DMS153 treated with DMSO at 0.1 percent for 48 hours (cell line): ENCODE results near the gene ZSWIM5.
"Not testable (repeated sequence)": the region's sequence is repeated elsewhere in the genome, so short reads cannot be mapped to it uniquely, and the experiment has no call there.

Experiments used
- DNase-seq: peaks from one replicate; lab custom pipeline; 2025; ENCODE audit not compliant: unreplicated experiment; lab: John Stamatoyannopoulos, UW

ZSWIM5 gene

GRCh38 chr1:45205910-45206721, at the start of gene ZSWIM5:
Gene ZSWIM5, minus strand, starts transcription at chr1:45206605. Its CDS starts 255 bp downstream, at chr1:45206350.
- DNase-seq: peak; percentile 92

GRCh38 chr1:45254490-45254889, 48.1 kb upstream of the ZSWIM5 start:
- DNase-seq: no peak

- DNase-seq: no peak
Observed at GRCh38 chr1:45250544-45250943, 44.1 kb upstream of the ZSWIM5 start.

GRCh38 chr1:45248004-45248403, 41.6 kb upstream of the ZSWIM5 start:
- not testable (repeated sequence) for DNase-seq

DNA sequence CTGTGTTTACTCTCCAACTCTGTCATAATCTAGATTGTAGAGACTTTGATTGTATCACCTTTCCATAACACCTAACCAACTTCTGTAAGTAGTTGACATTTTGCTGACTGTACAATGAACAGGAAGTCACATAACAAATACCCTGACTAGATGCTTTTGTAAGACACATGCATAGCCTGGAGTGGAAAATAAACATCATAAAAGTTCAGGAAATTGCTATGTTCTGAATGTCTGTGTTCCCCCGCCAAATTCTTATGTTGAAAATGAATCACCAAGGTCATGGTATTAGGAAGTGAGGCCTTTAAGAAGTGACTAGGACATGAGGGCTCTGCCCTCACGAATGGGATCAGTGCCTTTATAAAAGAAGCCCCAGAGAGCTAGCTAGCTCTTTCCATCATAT, 40.4 kb upstream of the ZSWIM5 start:
- DNase-seq: peak; percentile 87

GRCh38 chr1:45246359-45246758, 40.0 kb upstream of the ZSWIM5 start:
- not testable (repeated sequence) for DNase-seq

DNA sequence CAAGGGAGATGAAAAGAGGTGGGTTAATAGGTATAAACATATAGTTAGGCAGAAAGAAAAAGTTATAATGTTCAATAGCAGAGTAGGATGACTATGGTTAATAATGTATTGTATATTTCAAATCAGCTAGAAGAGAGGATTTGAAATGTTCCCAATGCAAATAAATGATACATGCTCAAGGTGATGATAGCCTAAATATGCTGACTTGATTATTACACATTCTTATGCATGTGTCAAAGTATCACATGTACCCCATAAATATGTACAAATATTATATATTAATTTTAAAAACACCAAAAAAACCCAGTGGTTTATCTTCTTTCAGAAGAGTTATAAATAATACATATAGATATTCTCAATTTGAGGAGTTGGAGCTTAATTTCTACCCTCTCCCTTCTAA, 38.3 kb upstream of the ZSWIM5 start:
- no peak for DNase-seq

- no peak for DNase-seq
Observed at GRCh38 chr1:45243476-45244343, 37.3 kb upstream of the ZSWIM5 start.

DNA sequence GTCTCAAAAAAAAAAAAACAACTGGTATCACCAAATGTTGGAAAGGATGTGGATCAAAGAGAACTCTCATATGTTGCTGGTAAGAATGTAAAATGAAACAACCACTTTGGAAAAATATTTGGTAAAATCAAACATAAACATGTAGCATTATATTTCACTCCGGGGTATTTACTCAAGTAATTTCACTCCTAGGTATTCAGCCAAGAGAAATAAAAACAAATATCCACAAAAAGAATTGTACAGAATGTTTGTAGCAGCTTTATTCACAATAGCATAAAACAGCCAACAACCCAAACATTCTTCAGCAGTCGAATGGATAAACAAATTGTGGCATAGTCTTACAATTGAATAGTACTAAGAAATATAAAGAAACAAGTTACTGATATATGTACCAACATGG, 32.4 kb upstream of the ZSWIM5 start:
- DNase-seq: no peak

DNA sequence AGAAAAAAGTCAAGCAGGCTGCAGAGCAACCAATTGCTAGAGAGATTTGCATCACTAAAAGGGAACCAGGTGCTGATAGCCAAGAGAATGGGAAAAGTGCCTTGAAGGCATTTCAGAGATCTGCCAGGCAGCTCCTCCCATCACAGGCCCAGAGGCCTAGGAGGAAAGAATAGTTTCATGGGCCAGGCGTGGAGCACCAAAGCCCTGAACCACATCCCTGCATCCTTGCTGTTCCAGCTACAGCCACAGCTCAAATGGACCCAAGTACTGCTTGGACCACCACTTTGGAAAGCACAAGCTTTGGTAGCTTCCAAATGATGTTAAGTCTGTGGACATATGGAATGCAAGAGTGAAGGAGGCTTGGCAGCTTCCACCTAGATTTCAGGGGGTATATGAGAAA, 29.7 kb upstream of the ZSWIM5 start:
- no peak for DNase-seq

DNA sequence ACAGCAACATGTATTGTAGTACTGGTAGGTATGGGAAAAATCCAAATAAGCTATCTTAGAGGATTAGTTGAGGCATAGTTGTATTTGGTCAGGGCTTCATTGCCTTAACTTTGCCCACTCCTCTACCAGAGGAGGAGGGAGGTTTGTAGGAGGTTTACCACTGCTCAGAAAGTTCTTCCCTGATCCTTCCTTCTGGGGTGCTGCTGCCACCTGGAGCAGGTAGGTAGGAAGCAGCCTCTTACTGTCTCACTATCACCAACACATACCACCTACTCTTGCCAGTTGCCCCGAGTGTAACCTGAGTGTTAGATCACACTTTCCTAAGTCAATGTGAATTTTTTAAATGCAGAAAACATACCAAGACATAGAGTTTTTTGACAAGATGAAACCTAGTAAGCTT, 24.1 kb upstream of the ZSWIM5 start:
- DNase-seq: peak; percentile 42

DNA sequence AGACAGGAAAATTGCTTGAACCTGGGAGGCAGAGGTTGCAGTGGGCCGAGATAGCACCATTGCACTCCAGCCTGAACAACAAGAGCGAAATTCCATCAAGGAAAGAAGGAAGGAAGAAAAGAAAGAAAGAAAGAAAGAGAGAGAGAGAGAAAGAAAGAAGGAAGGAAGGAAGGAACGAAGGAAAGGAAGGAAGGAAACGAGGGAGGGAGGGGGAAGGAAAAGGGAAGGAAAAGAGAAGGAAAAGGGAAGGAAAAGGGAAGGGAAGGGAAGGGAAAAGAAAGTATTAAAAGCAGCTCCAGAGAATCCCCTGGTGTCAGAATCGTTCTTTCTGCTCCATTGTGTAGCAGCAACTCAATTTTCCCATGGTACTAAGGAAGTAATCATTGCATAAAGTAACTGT, 19.2 kb upstream of the ZSWIM5 start:
- no peak for DNase-seq

- DNase-seq: not testable (repeated sequence)
Observed at GRCh38 chr1:45223710-45224109, 17.3 kb upstream of the ZSWIM5 start.

DNA sequence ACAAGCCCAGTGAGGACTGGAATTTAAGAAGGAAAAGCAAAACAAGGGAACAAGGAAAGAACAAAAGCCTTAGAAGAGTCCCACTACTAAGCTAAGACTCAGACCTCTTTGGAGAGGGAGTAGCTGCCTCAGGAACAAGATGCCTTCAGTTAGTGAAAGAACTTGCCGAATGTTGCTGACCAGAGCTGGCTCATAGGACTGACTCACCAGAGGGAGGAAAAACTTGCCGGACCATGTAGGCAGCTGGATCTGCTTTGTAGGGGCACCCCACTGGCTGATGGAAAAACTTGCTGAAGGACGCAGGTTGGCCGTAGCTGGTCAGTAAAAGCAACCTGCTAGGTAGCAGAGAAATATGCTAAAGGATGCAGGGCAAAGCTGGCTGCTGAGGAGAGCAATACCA, 15.3 kb upstream of the ZSWIM5 start:
- no peak for DNase-seq

GRCh38 chr1:45216861-45217260, 10.5 kb upstream of the ZSWIM5 start:
- no peak for DNase-seq

DNA sequence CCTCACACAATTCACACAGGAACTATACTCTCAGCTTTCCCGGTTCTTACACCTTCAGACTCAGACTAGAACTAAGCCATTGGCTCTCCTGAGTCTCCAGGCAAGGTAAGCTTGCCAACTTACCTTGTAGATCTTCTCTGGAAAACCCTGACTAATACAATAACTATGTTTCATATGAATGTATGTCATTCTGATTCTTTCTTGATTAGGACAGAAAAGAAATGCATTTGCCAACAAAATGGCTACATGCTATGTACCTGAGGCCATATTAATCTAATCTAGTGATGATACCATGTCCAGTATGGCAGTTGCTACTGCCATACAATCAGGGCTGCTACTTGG, 9.8 kb upstream of the ZSWIM5 start:
- DNase-seq: no peak

GRCh38 chr1:45215485-45216199, 9.2 kb upstream of the ZSWIM5 start:
- no peak for DNase-seq

DNA sequence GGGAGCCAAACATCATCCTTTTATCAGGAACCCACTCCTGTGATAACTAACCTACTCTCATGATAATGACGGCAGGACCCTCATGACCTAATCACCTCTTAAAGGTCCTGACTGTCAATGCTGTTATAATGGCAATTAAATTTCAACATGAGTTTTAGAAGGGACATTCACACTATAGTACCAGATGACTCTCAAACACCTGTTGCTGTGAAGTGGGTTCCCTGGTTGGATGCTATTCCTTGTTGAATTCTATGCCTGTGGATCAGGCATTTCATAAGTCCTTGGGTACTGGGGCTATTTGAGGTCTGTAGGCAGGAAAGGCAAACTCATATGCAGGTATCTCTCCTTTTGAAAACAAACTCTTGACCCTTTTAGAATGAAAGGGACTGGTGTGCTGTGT, 7.5 kb upstream of the ZSWIM5 start:
- no peak for DNase-seq

GRCh38 chr1:45211076-45211475, 4.7 kb upstream of the ZSWIM5 start:
- no peak for DNase-seq

DNA sequence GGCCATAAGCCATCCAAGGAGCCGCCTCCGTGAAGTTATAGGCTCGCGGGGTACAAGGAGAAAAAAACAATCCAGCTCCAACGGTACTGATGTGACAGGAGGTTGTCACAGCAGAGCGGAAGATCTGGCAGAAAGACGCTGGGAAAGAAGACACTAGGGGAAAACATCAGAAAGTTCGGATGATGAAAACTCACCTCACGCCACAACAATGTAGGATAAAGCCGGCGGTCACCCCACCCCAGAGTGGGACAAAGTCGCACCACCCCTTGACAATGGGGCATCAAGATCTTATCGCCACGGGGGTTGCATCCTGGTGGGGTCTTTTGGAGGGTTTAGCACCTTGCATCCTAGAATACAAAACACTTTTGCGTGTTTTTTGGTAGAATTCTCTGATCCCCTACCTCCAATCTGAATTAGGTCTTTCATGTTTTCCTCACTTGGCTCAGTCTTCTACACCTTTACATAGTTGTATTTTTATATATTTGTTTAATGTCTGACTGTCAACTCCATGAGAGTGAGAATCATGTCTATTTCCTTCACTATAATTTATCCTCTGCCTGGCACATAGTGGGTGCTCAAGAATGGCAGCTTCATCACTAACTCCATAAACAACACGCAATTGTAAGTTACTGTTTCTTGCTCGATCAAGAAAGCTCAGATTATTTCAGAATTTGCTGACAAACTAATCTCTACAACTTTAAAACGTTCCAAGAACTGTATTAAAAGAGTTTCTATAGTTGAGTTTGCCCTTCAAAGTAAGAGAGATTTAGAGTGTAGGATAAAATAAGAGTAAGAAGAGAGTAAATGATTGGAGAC, 611 bp upstream of the ZSWIM5 start:
- DNase-seq: no peak
